ENCODE measurements around the gene ISM1. TPM values are rescaled to one million over a fixed set of nuclear protein-coding genes. Genes with fewer than 3 reads are reported as not detected.

The ISM1 gene
- total RNA-seq, 1 experiment from 2014 or later, result 0.20 TPM

- Mint-ChIP-seq H3K4me3 (no peak overlapping the region), H3K9me3 (no peaks in the 10 kb centered on the region), H3K36me3 (ENCODE audit: insufficient read depth in 1 of 3, low read depth in 3 of 3) (no peaks in the 10 kb centered on the region), H3K4me1 (peaks cover 2 to 5% of the 10 kb centered on the region in 2 experiments; a peak in 2 of 4 replicates), H3K27ac (no peak overlapping the region), H3K27me3 (ENCODE audit: low read depth) (no peaks in the 10 kb centered on the region)
- H3K4me1 ChIP-seq (ENCODE audit: insufficient read depth, low read length), result no peaks in the 10 kb centered on the region
- H4K8ac ChIP-seq (replicated peaks; ENCODE audit: insufficient read length, low read depth, low read length), result no peak overlapping the region
- H3K27ac ChIP-seq (ENCODE audit: insufficient read length, low read depth, low read length), result no peak overlapping the region
- H2AFZ ChIP-seq (ENCODE audit: low read length), result no peak overlapping the region
- no peak overlapping the region for H2BK15ac ChIP-seq (ENCODE audit: low read depth, low read length)
- no peaks in the 10 kb centered on the region for H3K9me3 ChIP-seq (ENCODE audit: control insufficient read depth, low read depth, low read length)
- no peak overlapping the region for H2BK20ac ChIP-seq (ENCODE audit: low read depth, low read length, poor library complexity, severe bottlenecking)
- H3K9ac ChIP-seq (ENCODE audit: extremely low read depth, insufficient read length, low read length), result no peak overlapping the region
- no CpG with 5 or more reads among the region's 2 CpGs for WGBS (ENCODE audit: extremely low coverage, insufficient read length, low lambda C conversion rate)
- no peaks in the 10 kb centered on the region for H3K23me2 ChIP-seq (ENCODE audit: insufficient read length, low read depth, low read length, poor library complexity, severe bottlenecking)
- DNase-seq, result no peak
- H2BK5ac ChIP-seq (ENCODE audit: insufficient read length, low read length), result no peak overlapping the region
- H4K20me1 ChIP-seq (ENCODE audit: control insufficient read depth, insufficient read depth, insufficient read length), result no peaks in the 10 kb centered on the region
- H3K56ac ChIP-seq (ENCODE audit: insufficient read length, low read depth, low read length), result no peak overlapping the region
- H2BK120ac ChIP-seq (ENCODE audit: low read depth, low read length, poor library complexity, severe bottlenecking), result no peak overlapping the region
- H3K4ac ChIP-seq (ENCODE audit: low read depth, low read length), result no peak overlapping the region
- H3K79me2 ChIP-seq (ENCODE audit: insufficient read depth, low read length), result no peaks in the 10 kb centered on the region
- TF ChIP-seq CTCF (conservative IDR thresholded peaks at IDR 0.05), result no peak
- H3K23ac ChIP-seq (ENCODE audit: insufficient read length, low read depth, low read length), result no peak overlapping the region
- no peak overlapping the region for H4K5ac ChIP-seq (ENCODE audit: insufficient read length, low read depth, low read length)
- H4K91ac ChIP-seq (ENCODE audit: insufficient read length, low read depth, low read length), result no peak overlapping the region
- H3K27me3 ChIP-seq (ENCODE audit: insufficient read depth, low read length), result no peaks in the 10 kb centered on the region
- no peak overlapping the region for H3K14ac ChIP-seq (ENCODE audit: insufficient read depth, low read length)
- H2BK12ac ChIP-seq (ENCODE audit: insufficient read length, low read depth, low read length), result no peak overlapping the region
- H3K79me1 ChIP-seq (ENCODE audit: insufficient read depth, low read depth, low read length, poor library complexity, severe bottlenecking), result no peaks in the 10 kb centered on the region
- H2AK5ac ChIP-seq (ENCODE audit: insufficient read length, low read length), result no peak overlapping the region
- H3K4me2 ChIP-seq (ENCODE audit: insufficient read depth, insufficient read length, low read length), result no peak overlapping the region
- no peak overlapping the region for H3T11ph ChIP-seq (ENCODE audit: low read length)
- H3K18ac ChIP-seq (ENCODE audit: insufficient read length, low read depth, low read length), result no peak overlapping the region
Measured at GRCh38 chr20:13294522-13294921, 73.4 kb downstream of the ISM1 start.

Measured in H9 (cell line).